Measurements from ENCODE around the gene CUL2. TPM values are rescaled to one million over a fixed set of nuclear protein-coding genes. Genes with fewer than 3 reads are reported as not detected.
A peak's percentile ranks its signal among the peaks of the same experiment; 100 is the strongest.
"Not testable (repeated sequence)": the region's sequence is repeated elsewhere in the genome, so short reads cannot be mapped to it uniquely, and the experiment has no call there.

CUL2 gene
- total RNA-seq, 2 donors from 2014 or later, result 15.5 to 17.3 TPM

GRCh38 chr10:34995925-34996324, 94.2 kb downstream of the CUL2 start:
- Histone ChIP-seq H3K4me1 (peaks cover 0 to 7% of the 10 kb centered on the region in 2 donors), H3K36me3 (no peaks in the 10 kb centered on the region), H3K9me3 (no peaks in the 10 kb centered on the region), H3K4me3 (no peak overlapping the region), H3K27me3 (no peaks in the 10 kb centered on the region), H3K27ac (no peak overlapping the region)
- TF ChIP-seq, protein P1, sequence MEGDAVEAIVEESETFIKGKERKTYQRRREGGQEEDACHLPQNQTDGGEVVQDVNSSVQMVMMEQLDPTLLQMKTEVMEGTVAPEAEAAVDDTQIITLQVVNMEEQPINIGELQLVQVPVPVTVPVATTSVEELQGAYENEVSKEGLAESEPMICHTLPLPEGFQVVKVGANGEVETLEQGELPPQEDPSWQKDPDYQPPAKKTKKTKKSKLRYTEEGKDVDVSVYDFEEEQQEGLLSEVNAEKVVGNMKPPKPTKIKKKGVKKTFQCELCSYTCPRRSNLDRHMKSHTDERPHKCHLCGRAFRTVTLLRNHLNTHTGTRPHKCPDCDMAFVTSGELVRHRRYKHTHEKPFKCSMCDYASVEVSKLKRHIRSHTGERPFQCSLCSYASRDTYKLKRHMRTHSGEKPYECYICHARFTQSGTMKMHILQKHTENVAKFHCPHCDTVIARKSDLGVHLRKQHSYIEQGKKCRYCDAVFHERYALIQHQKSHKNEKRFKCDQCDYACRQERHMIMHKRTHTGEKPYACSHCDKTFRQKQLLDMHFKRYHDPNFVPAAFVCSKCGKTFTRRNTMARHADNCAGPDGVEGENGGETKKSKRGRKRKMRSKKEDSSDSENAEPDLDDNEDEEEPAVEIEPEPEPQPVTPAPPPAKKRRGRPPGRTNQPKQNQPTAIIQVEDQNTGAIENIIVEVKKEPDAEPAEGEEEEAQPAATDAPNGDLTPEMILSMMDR (IDR thresholded peaks at IDR 0.05), result no peak
- DNase-seq (ENCODE audit: low spot score), result no peak

- TF ChIP-seq, protein P1 (IDR thresholded peaks at IDR 0.05), result peak; percentile 25 to 71
- Histone ChIP-seq H3K36me3 (no peaks in the 10 kb centered on the region), H3K4me3 (no peak overlapping the region), H3K4me1 (peaks cover 0 to 7% of the 10 kb centered on the region in 2 donors), H3K9me3 (no peaks in the 10 kb centered on the region), H3K27ac (no peak overlapping the region), H3K27me3 (no peaks in the 10 kb centered on the region)
- no peak for DNase-seq (ENCODE audit: low spot score)
These were observed 95.5 kb downstream of the CUL2 start for GRCh38 chr10:34994565-34995142.

- no peak overlapping the region for H3K27ac ChIP-seq
- no peak overlapping the region for H3K4me3 ChIP-seq
- H3K27me3 ChIP-seq, result no peaks in the 10 kb centered on the region
- H3K4me1 ChIP-seq, result peaks cover 0 to 7% of the 10 kb centered on the region in 2 donors
- no peak for DNase-seq (ENCODE audit: low spot score)
- no peaks in the 10 kb centered on the region for H3K9me3 ChIP-seq
- TF ChIP-seq, protein P1 (IDR thresholded peaks at IDR 0.05), result no peak
- no peaks in the 10 kb centered on the region for H3K36me3 ChIP-seq
These were observed 96.4 kb downstream of the CUL2 start for GRCh38 chr10:34993782-34994181.

GRCh38 chr10:34991117-34991516, 99.0 kb downstream of the CUL2 start:
- not testable (repeated sequence) for H3K4me3 ChIP-seq; H3K36me3 ChIP-seq; H3K27ac ChIP-seq; H3K27me3 ChIP-seq; H3K9me3 ChIP-seq; DNase-seq (ENCODE audit: low spot score); H3K4me1 ChIP-seq

DNA sequence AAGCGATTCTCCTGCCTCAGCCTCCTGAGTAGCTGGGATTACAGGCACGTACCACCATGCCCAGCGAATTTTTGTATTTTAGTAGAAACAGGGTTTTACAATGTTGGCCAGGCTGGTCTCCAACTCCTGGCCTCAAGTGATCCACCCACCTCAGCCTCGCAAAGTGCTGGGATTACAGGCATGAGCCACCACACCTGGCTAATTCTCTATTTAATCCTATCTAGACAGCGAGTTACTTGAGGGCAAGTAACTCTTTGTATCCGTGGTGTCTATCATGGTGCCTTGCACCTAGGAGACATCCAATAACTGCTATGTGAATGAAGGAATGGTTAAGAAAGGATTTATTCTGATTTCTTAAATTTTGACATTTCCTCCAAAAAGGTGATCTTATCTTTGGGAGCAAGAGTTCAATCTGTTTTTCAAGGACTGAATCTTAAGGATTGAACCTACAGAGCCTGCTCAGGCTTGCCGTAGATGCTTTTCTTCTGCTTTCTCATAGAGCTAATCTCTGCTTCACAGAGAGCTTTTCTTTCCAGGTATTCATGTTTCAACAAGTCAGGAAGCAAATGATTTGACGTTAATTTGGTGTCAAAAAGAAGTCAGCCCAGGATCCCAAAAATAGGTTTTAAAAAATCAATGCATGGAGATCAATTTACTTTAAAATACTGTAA, 101.6 kb downstream of the CUL2 start:
- DNase-seq (ENCODE audit: low spot score), result no peak
- H3K9me3 ChIP-seq, result peaks cover 0 to 22% of the 10 kb centered on the region in 2 donors
- no peaks in the 10 kb centered on the region for H3K36me3 ChIP-seq
- no peak overlapping the region for H3K4me3 ChIP-seq
- no peaks in the 10 kb centered on the region for H3K4me1 ChIP-seq
- no peak overlapping the region for H3K27ac ChIP-seq
- TF ChIP-seq, protein P1 (IDR thresholded peaks at IDR 0.05), result no peak
- H3K27me3 ChIP-seq, result no peaks in the 10 kb centered on the region

DNA sequence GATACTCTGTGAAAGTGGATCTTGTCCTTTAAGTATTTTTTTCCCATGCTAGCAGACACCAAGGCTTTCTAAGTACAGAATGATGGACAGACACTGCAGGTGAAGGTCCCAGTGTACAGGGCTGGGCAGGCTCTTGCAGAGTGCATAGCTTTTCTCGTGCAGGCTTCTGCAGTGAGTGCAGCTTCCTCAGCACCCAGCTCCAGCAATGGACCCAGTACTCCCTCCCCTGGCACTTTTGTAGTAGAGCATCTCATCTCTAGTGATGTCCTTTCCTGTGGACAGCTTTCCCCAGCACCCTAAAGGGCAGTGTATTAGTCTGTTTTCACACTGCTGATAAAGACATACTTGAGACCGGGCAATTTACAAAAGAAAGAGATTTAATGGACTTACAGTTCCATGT, 104.3 kb downstream of the CUL2 start:
- Histone ChIP-seq H3K27me3 (no peaks in the 10 kb centered on the region), H3K36me3 (no peaks in the 10 kb centered on the region), H3K4me1 (no peaks in the 10 kb centered on the region), H3K4me3 (no peak overlapping the region), H3K27ac (no peak overlapping the region), H3K9me3 (peaks cover 0 to 22% of the 10 kb centered on the region in 2 donors)
- no peak for DNase-seq (ENCODE audit: low spot score)
- TF ChIP-seq, protein P1 (IDR thresholded peaks at IDR 0.05), result no peak

Measured in right atrium auricular region (tissue), 2 donors.